HG02610 (cell line): ENCODE results near the gene SMIM28.
"Not testable (repeated sequence)": the region's sequence is repeated elsewhere in the genome, so short reads cannot be mapped to it uniquely, and the experiment has no call there.

Experiments
- ATAC-seq: cut with Tn5 transposase; IDR thresholded peaks from one replicate; pipeline ENCODE4 v1.9.1; 2021; ENCODE audit warnings: mild to moderate bottlenecking, moderate library complexity; ENCODE audit not compliant: unreplicated experiment

Gene SMIM28

DNA sequence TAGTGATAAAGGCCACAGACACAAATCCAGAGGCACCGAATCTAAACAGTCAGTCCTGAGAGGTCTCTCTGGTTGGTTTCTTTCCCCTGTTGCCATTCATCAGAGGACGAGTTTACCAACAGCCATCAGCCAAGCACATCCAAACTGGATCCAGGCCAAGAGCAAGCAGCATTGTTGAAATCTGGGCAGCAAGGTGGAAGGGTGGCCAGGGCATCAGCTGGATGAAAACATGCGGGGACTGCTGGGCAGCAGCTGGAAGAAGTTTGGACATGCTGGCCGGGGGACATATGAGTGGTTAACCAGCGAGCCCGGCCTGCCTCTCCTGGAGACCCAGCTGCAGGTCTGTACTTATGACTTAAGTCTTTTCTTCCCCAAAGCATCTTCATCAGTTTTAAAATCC, at the start of gene SMIM28:
Gene SMIM28 (plus strand): TSS at position 62 of the 400 bp plus-strand sequence. CDS start 168 bp downstream, at position 230.
- ATAC-seq, result no peak

DNA sequence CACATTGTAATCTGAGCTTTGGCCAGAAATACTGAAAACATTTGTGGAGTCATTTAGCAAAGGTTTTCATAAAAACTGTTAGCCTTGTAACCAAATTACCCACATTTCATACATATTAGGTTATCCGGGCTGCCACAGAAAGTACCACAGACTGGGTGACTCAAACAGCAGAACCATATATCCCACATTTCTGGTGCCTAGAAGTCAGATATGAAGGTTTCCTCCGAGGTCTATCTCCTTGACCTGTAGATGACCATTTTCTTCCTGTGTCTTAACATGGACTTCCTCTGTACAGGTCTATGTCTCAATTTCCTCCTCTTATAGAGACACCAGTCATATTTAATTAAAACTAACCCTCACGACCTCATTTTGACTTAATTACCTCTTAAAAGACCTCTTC, 49.5 kb upstream of the SMIM28 start:
- no peak for ATAC-seq

DNA sequence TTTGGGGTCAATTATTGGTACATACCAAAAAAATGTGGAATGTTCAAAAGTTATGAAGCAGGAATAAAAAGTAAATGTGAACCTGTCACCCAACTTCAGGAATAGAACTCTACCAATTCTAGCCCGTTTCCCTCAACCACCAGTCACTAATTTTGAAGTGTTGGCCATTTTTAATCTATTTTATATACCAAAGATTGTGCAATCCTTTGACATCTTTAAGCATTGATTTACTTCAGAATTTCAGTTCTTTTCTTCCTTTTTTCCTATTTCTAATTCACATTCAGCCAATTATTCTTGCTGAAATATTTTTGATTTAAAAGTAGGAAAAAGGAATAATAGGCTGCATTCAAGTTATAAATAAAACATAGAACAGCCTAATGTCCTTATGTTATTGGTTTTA, 46.9 kb upstream of the SMIM28 start:
- ATAC-seq, result no peak

DNA sequence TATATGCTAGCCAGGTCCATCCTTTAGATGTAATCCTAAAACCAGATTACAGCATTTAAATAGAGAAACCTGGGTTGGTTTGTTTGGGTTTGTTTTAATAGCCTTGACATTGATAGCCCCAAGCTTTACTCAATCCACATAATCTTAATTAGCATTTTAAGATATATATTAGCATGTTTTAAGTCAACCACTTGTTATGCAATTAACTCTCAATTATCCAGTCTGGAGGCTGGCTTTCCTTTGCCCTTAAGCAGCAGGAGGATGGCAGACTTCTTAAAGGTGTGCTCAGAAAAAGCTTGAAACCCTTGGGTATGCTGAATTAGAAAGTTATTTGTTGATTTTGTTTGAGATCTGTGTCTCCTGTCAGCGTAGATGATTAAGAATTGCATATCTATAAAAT, 46.3 kb upstream of the SMIM28 start:
- ATAC-seq, result no peak

DNA sequence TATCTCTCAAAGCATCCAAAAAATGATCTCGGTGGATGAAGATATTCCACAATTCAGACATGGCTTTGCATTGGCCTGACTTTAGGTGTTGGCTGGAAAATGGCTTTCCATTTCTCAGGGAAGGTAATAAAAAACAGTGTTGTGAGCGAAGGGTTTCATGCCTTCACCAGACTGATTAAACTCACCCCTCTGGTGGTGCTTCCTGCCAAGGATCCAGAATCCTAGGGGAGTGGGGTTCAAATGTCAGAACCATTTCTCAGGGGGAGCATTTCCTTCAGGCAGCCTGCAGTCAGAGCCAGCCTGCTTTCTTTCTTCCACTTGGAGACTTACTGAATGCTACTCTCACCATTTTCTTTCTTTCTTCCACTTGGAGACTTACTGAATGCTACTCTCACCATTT, 45.7 kb upstream of the SMIM28 start:
- ATAC-seq, result no peak

DNA sequence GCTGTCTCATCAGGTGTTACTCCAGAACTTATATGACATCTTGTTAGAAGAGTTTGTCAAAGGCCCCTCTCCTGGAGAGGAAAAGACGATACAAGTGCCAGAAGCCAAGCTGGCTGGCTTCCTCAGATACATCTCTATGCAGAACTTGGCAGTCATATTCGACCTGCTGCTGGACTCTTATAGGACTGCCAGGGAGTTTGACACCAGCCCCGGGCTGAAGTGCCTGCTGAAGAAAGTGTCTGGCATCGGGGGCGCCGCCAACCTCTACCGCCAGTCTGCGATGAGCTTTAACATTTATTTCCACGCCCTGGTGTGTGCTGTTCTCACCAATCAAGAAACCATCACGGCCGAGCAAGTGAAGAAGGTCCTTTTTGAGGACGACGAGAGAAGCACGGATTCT, 43.7 kb upstream of the SMIM28 start:
- ATAC-seq, result no peak

DNA sequence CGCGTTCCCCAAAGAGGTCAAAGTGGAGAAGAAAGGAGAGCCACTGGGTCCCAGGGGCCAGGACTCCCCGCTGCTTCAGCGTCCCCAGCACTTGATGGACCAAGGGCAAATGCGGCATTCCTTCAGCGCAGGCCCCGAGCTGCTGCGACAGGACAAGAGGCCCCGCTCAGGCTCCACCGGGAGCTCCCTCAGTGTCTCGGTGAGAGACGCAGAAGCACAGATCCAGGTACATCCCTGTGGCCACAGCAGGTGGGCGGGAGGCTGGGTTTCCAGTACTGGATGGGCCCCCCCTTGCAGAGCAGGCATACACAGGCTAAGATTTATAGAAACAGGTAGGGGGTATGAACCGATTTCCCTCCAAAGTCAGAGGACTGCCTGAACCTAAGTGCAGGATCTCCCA, 42.7 kb upstream of the SMIM28 start:
- no peak for ATAC-seq

DNA sequence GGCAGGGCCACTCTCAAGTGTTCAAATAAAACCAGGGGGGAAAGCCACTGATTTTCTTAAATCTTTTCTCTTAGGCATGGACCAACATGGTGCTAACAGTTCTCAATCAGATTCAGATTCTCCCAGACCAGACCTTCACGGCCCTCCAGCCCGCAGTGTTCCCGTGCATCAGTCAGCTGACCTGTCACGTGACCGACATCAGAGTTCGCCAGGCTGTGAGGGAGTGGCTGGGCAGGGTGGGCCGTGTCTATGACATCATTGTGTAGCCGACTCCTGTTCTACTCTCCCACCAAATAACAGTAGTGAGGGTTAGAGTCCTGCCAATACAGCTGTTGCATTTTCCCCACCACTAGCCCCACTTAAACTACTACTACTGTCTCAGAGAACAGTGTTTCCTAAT, 41.5 kb upstream of the SMIM28 start:
- no peak for ATAC-seq

DNA sequence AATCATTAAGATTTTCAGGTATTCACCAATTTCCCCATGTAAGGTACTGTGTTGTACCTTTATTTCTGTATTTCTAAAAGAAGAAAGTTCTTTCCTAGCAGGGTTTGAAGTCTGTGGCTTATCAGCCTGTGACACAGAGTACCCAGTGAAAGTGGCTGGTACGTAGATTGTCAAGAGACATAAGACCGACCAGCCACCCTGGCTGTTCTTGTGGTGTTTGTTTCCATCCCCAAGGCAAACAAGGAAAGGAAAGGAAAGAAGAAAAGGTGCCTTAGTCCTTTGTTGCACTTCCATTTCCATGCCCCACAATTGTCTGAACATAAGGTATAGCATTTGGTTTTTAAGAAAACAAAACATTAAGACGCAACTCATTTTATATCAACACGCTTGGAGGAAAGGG, 40.6 kb upstream of the SMIM28 start:
- ATAC-seq, result no peak

DNA sequence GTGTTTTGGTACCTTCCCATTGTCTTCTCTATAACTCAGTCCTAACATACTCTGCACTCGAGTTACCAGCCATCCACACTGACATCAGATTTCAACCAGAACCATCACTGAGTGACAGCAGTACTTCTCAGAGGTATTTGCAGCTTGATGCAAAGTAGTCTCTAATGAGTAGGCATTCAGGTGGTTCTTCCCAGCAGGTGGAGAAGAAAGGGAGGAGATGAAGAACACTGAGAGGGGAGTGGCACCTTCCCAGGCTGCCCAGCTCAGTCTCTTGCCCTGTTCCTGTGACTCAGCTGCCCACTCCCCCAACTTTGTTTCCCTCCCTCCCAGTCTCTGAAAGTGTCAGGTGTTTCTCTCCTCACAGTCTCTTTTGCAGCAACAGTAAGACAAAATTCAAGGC, 38.7 kb upstream of the SMIM28 start:
- ATAC-seq, result no peak

DNA sequence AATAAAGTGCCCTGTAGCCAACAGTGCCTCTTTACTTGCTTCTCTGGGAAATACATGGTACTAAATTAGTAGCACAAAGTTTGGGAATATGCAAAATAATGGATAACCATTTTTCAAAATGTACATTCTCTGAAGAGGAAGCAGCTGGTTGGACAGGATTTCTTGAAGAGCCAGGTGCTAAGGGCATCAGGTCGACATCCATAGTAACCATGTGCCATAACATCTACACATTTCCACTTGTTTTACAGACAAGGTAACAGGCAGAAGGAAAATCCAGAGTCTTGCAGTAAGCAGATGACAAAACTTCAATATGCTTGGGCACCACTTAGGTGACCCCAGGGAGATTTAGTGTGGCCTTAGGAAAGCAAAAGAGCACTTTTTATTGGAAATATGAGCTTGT, 36.5 kb upstream of the SMIM28 start:
- ATAC-seq, result no peak

DNA sequence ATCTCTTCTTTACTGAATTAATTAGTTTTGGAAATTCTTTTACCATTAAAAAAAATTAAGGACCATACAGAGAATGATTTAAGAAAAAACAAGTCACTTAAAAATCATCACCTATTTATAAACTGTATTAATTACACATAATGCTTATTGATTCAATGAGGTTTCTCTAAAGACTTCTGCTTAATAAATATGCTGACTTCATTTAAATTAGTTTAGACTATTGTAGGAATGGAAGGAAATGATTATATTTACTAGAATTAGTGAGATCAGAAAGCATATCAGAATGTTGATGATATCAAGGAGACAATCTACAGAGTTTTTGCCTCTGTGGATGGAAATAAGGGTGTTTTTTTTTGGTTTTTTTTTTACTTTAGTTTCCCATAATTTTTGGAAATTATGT, 34.6 kb upstream of the SMIM28 start:
- no peak for ATAC-seq

DNA sequence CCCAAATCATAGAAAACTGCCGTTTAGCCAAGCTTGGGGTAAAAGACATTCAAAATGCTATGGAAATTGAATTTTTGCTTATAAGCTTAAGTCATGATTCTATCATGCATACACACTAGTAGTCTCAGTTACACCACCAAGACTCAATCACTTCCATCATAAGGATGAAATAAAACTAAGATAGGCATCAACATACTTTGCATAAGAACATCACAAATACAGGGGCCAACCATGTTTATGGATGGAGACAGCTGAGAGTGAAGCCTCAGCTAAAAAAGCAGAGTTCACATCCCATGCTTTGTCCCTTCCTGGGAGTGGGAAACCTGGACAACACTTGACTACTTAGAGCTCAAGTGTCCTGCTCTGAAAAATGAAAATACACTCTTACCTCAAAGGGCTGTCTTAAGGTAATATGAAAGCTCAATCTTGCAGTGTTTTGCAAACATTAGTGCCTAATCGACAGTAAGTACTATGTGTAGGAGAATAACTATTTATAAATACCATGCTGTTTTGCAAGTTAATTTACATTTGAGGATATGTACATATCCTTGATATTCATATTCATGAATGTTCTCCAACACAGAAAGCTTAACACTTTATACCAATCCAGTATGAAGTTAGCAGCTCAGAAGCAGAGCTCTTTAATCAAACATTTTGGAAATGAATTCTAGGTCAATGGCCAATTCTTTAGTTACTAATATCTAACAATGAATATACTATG, 32.0 kb upstream of the SMIM28 start:
- ATAC-seq, result no peak

DNA sequence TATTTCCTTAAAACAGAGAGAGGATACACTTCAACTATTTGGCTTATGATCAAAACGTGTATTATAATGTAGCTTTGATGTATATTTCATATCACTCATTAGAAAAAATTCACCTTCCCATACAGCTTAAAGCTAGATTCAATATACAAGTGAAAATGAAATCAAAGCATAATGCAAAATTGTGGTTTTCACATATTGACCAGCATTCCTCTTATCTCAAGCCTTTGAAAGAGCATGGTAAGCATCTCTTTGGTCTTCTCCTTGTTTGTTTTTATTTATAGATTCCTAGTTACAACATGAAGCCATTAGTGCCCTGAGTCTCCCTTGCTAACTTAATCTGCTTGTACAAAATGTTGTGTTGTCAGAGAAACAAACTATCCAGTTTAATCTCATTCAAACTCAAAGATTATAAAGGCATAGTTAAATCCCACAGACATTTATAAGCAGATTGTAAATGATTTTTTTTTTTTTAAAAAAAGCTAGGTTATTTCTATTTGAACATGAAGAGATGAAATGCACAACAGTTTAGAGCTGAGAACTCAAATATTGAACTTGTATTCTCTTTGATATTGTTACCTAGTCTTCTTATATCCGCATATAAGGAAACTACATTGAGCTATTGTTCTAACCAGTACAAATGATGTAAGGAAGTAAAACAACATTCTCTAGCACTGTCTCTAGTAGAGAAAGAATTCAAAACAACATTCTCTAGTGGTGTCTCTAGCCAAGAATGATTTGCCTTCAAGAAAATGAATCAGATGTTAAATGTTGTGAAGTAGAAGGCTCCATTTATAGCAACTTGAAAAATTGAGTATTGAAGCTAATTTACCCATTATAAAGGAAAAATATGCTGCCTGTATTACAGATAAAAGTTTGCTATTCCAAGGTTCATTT, 31.2 kb upstream of the SMIM28 start:
- no peak for ATAC-seq

DNA sequence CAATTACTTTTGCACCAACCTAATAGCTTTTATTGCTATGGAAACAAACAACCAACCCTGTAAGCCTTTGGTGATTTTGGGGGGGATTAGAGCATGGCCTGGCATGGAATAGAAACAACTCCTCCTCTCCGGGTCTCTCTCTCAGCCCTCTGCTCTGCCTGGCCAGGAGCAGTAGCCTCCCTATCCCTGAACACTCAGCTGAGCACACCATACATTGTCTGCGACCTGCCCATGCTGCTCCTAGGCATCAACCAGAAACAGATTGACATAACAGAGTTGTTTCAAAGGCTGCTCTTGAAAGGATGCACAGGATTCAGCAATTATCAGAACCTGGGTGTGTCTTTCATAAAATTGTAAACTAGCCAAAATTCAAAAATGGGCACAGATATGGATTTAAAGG, 29.8 kb upstream of the SMIM28 start:
- ATAC-seq, result no peak

DNA sequence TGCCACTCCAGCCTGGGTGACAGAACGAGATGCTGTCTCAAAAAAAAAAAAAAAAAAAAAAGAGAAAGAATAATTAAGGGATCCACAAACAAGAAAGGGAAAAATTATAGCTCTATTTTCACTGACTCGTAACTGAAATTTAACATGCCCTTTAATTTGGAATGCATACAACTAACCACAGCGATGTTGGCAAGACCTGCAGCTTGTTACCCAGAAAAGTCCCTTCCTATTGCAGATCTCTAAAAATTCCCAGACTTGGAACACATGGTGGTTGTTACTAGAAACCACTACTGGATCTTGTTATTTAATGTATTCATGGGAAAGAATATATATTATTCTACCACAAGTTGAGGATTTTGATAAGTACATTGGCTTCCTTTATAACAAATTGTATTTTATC, 27.8 kb upstream of the SMIM28 start:
- ATAC-seq, result no peak

DNA sequence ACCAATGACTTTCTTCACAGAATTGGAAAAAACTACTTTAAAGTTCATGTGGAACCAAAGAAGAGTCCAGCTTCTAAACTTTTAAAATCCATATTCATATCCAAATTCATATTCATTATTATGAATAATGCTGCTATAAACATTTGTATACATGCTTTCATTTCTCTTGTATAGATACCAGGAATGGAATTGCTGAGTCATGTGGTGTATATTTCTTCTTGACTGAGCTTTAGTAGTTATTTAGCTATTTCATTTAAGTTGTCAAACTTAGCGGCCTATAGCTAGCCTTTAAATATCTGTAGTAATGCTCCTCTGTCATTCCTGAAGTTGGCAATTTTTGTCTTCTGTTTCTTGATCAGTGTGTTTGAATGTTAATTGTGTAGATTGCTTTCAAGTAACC, 19.8 kb upstream of the SMIM28 start:
- ATAC-seq, result no peak

DNA sequence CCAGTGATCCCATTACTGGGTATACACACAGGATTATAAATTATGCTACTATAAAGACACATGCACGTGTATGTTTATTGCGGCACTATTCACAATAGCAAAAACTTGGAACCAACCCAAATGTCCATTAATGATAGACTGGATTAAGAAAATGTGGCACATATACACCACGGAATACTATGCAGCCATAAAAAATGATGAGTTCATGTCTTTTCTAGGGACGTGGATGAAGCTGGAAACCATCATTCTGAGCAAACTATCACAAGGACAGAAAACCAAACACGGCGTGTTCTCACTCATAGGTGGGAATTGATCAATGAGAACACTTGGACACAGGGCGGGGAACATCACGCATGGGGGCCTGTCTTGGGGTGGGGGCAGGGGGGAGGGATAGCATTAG, 9.0 kb upstream of the SMIM28 start:
- not testable (repeated sequence) for ATAC-seq

DNA sequence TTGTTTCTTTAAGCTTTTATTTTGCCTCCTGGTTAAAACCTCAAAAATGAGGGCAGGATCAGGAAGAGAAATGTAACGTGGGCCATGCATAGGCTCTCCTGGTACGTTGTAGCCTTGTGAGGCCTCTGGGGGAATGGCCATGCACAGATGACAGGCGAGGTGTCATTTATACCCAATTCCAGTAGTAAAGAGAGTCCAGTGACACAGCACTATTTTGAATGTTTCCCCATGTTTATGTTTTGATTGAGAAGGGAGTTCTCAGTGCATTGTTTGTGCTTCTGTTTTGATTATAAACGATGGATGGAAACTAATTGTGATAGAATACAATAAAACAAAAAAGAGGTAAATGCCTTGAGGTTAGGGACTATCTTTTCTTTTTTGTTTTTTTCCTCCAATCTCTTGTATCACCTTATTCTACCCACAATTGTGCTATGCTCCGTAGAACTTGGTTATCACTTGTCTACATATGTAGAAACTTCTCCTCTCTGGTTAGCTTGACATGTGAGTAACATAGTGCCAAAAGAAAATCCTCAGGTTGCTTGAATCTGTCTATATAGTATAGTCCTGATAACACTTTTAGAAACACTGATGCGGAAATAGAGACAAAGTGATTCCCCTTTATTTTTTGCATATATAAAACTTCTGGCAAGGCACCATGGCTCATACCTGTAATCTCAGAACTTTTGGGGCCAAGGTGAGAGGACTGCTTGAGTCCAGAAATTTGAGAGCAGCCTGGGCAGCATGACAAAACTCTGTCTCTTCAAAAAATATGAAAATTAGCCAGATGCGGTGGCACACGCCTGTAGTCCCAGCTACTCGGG, 6.9 kb upstream of the SMIM28 start:
- ATAC-seq, result no peak

DNA sequence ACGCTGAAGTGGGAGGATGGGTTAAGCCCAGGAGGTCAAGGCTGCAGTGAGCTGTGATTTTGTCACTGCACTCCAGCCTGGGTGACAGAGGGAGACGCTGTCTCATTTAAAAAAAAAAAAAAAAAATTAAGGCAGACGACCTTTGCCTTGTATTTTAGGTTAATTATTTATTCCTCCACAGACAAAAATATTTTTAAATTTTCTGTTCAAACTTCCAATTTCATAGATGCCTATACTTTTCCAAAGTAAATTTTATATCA, 6.3 kb upstream of the SMIM28 start:
- no peak for ATAC-seq

DNA sequence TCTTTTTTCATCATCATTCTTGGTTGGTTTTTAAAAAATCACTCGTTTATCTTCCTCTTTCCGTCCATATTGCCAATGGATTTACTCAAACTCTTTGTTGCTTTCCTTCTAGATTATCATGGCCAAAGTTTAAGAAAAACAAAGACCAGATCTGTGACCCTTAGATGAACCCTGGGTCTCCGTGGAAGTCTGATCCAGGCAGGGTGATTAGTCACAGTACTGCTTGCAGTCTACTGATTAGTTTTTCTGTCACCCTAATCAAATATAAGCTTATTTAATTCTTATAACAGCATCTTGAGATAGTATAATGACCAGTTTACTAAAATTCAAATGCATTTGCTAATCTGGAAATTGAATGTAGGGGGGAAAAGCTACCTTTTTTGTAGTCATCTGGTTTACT, 6.0 kb upstream of the SMIM28 start:
- no peak for ATAC-seq
